ENCODE data around the gene DDRGK1. TPM values are rescaled to one million over a fixed set of nuclear protein-coding genes. Genes with fewer than 3 reads are reported as not detected.
"Not testable (repeated sequence)": the region's sequence is repeated elsewhere in the genome, so short reads cannot be mapped to it uniquely, and the experiment has no call there.

Gene DDRGK1
- total RNA-seq, 2 experiments from 2014 or later: 49.3 to 52.2 TPM

DNA sequence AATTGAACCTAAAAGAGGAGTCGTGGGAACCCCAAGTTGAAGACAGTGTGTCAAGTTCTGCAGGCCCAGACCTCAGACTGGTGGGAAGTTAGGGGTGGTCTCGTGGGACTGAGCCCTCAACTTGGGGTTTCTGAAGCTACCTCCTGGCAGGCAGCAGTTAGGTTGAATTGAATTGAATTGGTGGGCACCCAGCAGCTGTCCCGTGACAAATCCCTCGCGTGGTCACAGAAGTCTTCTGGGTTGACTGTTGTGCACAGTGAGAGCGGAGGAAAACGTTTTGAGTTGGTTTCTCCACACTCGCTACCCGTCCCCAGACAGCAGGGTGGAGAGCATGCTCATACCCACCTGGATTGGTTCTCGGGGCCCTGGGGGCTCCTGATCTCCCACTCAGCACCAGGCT, 21.6 kb upstream of the DDRGK1 start:
- DNase-seq: no peak
- peaks cover 17% of the 10 kb centered on the region for H3K4me1 Mint-ChIP-seq
- H3K27ac Mint-ChIP-seq: no peak overlapping the region
- ChIA-PET CTCF (interaction anchor here (0.5 kb wide), 1 partner anchor 282 kb away, joined by 3 read pairs; no protein-coding TSS in a partner anchor), POLR2A (no interaction called here)
- H3K9me3 Mint-ChIP-seq (ENCODE audit: low read depth): no peaks in the 10 kb centered on the region
- intact Hi-C loops (cut with DNase I, micrococcal nuclease): no loop called here
- peaks cover 16% of the 10 kb centered on the region for H3K36me3 Mint-ChIP-seq (ENCODE audit: low read depth)
- H3K27me3 Mint-ChIP-seq: no peaks in the 10 kb centered on the region
- no peak overlapping the region for H3K4me3 Mint-ChIP-seq
- no peak for ATAC-seq

DNA sequence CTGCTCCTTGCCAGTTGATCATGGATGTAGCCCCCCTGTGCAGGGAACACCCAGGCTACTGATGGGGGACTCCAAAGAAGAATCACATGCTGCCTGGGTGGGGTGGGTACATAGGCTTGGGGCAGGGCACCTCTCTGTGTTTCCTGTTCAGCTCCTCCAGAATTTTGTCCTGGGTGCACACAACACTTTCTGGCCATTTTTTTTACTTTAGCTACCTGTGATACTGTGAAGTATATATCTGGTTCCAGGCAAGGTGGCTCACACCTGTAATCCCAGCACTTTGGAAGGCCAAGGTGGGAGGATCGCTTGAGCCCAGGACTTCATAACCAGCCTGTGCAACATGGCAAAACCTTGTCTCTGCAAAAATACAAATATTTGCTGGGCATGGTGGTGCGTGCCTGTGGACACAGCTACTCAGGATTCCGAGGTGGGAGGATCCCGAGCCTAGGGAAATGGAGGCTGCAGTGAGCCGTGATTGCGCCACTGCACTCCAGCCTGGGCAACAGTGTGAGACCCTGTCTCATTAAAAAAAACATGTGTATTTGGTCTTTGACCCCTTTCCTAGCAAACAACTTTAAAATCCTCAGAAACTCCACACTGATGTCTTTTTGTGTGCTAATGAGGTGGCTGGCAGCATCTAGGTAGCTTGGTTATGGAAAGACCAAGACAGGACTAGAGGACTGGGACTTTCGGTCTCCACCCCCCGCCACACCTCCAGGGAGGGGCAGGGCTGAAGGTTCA, 20.4 kb upstream of the DDRGK1 start:
- Mint-ChIP-seq H3K4me3 (no peak overlapping the region), H3K4me1 (peaks cover 17% of the 10 kb centered on the region), H3K27me3 (no peaks in the 10 kb centered on the region), H3K27ac (no peak overlapping the region), H3K36me3 (ENCODE audit: low read depth) (peaks cover 24% of the 10 kb centered on the region), H3K9me3 (ENCODE audit: low read depth) (no peaks in the 10 kb centered on the region)
- CTCF ChIA-PET: no interaction called here
- no peak for DNase-seq
- ATAC-seq: no peak
- POLR2A ChIA-PET: no interaction called here
- intact Hi-C loops (cut with DNase I, micrococcal nuclease): loop anchor here in 1 of 2 experiments (2.0 kb wide), 1 partner anchor 24 kb away; no protein-coding TSS in a partner anchor

DNA sequence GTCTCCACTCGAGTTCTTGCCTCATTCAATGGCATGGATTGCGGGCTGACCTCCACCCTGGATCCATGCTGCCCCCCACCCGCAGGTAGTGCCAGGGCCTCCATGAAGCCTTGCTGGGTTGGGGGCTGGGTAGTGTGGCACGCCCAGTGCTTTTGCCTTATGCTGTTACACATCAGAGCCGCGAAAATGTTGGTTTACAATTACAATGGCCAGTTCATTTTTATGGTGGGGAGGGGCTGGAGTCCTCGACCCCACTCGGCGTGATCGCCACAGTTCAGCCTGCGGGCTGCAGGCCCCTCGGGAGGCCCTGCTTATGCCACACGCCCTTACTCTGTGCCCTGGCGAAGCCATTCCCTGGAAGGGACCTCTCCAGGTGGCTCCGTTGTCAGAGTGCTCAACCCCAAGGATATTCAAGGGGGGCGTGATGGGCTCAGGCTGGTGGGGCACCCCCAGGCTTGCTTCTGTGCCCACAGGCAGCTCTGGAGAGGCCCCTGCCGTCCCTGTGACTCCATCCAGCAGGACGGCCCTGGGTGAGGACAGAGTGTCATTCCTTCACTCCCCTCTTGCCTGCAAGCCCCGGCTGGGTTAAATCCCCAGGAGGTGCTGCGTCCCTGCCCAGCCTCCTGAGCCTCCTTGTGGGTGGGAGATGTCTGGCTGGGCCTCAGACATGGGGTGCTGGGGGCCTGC, 19.7 kb upstream of the DDRGK1 start:
- H3K36me3 Mint-ChIP-seq (ENCODE audit: low read depth): peaks cover 24% of the 10 kb centered on the region
- POLR2A ChIA-PET: no interaction called here

DNA sequence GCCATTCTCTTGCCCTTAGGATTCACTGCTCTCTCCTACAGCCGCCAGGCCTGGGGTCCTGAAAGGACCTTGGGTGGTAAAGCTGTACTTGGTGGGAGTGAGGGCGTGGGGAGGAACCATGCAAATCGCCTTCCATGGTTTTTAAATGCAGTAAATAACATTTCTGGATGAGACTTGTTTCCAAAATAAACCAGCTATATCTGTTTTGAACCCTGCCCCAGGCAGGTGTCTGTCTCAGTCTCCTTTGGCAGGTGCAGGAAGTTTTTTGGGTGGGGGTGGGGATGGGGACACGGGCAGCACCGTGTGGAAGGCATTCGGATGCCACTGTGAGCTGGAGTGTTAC, 19.1 kb upstream of the DDRGK1 start:
- DNase-seq: no peak
- H3K4me3 Mint-ChIP-seq: no peak overlapping the region
- H3K4me1 Mint-ChIP-seq: peaks cover 17% of the 10 kb centered on the region

More for the DNA sequence above, 19.7 kb upstream of the DDRGK1 start:
- peaks cover 17% of the 10 kb centered on the region for H3K4me1 Mint-ChIP-seq
- intact Hi-C loops (cut with DNase I, micrococcal nuclease): loop anchor here in 1 of 2 experiments (2.0 kb wide), 1 partner anchor 25 kb away; no protein-coding TSS in a partner anchor
- ATAC-seq: no peak
- CTCF ChIA-PET: interaction anchor here (0.7 to 7.8 kb wide), 3 partner anchors 39 to 483 kb away, joined by 3 to 76 read pairs (median 3); no protein-coding TSS in a partner anchor
- no peak overlapping the region for H3K27ac Mint-ChIP-seq
- H3K27me3 Mint-ChIP-seq: no peaks in the 10 kb centered on the region
- H3K4me3 Mint-ChIP-seq: no peak overlapping the region
- no peaks in the 10 kb centered on the region for H3K9me3 Mint-ChIP-seq (ENCODE audit: low read depth)
- DNase-seq: no peak

DNA sequence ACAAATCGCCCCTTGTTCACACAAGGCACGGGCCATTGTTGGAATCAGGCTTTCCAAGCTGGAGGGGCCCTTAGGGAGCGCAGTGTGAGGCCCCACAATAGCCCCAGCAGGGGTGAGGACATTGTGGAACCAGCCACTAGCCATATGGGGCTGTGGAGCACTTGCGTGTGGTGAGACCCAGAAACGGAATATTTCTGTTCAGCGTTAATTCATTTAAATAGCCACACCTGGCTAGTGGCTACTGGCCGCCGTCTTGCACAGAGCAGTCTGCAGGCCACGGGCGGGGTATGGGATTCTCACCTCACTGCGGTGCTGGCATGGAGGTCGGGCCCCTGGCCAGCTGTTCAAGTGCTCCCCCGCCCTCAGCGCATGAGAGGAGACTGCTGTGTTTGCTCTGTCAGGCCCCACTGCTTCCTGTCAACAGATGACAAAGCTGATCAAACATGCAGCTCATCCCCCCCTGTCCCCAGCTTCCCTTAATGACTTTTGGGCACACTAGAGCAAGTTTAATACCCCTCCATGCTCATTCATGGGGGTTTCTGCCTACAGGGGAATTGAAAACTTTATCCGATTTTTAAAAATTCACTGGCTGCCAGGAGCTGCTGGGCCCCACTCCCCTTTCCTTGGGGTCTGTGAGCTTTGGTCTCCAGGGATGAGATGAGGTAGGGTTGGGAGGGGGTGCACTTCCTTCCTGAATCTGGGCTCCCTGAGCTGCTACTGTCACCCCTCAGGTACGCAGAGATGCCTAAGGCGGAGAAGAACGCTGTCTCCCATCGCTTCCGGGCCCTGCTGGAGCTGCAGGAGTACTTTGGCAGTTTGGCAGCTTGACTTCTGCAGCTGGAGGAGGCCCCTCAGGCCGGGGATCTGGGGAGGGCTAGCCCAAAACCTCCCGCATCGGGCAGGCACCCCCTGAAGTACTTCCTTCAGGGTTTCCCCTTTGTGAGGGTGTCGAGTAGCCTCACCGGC, 18.4 kb upstream of the DDRGK1 start:
- Mint-ChIP-seq H3K4me3 (no peak overlapping the region), H3K4me1 (peaks cover 17% of the 10 kb centered on the region), H3K27ac (peak overlapping the region; percentile 31), H3K36me3 (ENCODE audit: low read depth) (peaks cover 24% of the 10 kb centered on the region), H3K9me3 (ENCODE audit: low read depth) (no peaks in the 10 kb centered on the region), H3K27me3 (no peaks in the 10 kb centered on the region)
- ChIA-PET POLR2A (interaction anchor here (0.7 kb wide), 1 partner anchor 87 kb away, joined by 3 read pairs; no protein-coding TSS in a partner anchor), CTCF (interaction anchor here (0.9 to 7.8 kb wide), 4 partner anchors 14 to 92 kb away, joined by 3 to 76 read pairs (median 4); no protein-coding TSS in a partner anchor)
- peak; percentile 69 for DNase-seq
- peak; percentile 77 for ATAC-seq
- intact Hi-C loops (cut with DNase I, micrococcal nuclease): no loop called here

More for the DNA sequence above, 19.1 kb upstream of the DDRGK1 start:
- ATAC-seq: no peak
- ChIA-PET POLR2A (no interaction called here), CTCF (interaction anchor here (0.7 to 7.8 kb wide), 4 partner anchors 13 to 484 kb away, joined by 3 to 76 read pairs (median 3); no protein-coding TSS in a partner anchor)
- Mint-ChIP-seq H3K27me3 (no peaks in the 10 kb centered on the region), H3K36me3 (ENCODE audit: low read depth) (peaks cover 24% of the 10 kb centered on the region), H3K27ac (no peak overlapping the region), H3K9me3 (ENCODE audit: low read depth) (no peaks in the 10 kb centered on the region)
- intact Hi-C loops (cut with DNase I, micrococcal nuclease): no loop called here

DNA sequence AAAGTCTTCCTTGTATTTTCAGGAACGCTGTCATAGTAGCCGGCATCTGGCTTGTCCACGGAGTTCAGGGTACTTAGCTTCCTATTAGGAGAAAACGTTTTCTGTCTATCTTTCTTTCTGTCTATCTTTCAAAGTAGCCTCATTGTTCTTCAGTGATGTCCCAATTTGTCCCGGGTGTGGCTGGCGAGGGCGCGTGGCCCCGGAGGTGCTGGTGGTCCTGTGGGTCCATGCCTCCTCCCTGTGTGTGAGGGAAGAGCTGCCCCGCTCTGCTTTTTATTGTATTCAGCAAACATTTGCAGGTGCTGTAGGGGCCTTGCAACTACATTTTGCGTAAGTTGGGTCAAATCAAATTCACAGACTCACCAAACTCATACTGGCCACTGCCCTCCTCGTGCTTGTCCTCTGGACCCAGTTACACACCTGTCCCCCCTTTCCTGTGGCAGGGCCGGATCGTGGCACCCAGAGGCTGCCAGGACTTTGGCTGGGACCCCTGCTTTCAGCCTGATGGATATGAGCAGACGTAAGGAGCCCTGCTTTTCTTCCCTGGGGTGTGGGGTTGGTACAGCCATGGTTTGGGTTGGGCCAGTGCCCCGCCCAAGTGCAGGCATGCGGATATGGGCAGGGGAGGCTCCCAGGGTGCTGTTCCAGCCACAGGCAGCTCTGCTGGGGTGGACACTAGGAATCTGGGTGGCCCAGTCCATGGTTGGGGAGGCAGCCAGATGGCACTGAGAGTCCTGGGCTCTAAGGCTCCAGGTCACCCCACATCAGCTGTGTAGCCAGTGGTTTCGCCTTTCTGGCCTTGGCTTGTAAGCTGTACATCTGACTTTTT, 17.1 kb upstream of the DDRGK1 start:
- ChIA-PET CTCF (interaction anchor here (0.6 to 7.8 kb wide), 3 partner anchors 94 to 792 kb away, joined by 3 to 76 read pairs (median 3); no protein-coding TSS in a partner anchor), POLR2A (no interaction called here)
- Mint-ChIP-seq H3K27me3 (no peaks in the 10 kb centered on the region), H3K4me1 (peaks cover 17% of the 10 kb centered on the region), H3K9me3 (ENCODE audit: low read depth) (no peaks in the 10 kb centered on the region), H3K4me3 (no peak overlapping the region), H3K36me3 (ENCODE audit: low read depth) (peaks cover 26% of the 10 kb centered on the region), H3K27ac (no peak overlapping the region)
- no peak for DNase-seq
- ATAC-seq: no peak
- intact Hi-C loops (cut with DNase I, micrococcal nuclease): no loop called here

DNA sequence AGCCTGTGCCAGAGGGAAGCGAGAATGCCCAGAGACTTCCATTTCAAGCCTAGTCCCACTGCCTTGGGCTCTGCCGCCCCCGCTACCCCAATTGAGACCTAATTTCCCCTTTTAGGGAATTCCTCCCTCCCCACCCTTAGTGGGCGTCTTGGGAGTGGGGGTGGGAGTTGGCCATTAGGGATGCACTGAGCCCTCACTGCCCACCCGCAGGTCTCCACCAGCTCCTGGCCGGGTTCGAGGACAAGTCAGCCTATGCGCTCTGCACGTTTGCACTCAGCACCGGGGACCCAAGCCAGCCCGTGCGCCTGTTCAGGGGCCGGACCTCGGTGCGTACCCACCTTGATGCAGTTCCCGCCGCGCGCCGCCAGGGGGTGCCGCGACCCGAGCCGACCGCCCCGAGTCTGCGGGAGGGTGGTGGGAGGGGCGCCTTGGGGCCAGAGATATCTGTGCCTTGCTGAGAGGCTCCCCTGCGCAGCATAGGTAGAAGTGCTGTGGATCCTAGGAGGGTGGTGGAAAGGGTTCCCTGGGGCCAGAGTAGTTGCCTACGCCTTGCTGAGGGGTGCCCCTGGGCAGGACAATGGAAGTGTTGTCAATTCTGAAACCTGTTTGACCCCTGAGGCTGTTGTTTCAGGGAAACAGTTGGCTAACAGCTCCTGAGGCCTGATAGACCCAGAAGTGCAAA, 14.0 kb upstream of the DDRGK1 start:
- intact Hi-C loops (cut with DNase I, micrococcal nuclease): loop anchor here (1.0 to 5.0 kb wide), 4 partner anchors 58 to 98 kb away; no protein-coding TSS in a partner anchor
- peak; percentile 86 for DNase-seq
- ATAC-seq: peak; percentile 86
- Mint-ChIP-seq H3K36me3 (ENCODE audit: low read depth) (peaks cover 33% of the 10 kb centered on the region), H3K27me3 (no peaks in the 10 kb centered on the region), H3K9me3 (ENCODE audit: low read depth) (no peaks in the 10 kb centered on the region), H3K27ac (no peak overlapping the region), H3K4me1 (peaks cover 14% of the 10 kb centered on the region), H3K4me3 (no peak overlapping the region)
- CTCF ChIA-PET: interaction anchor here (0.6 to 7.8 kb wide), 21 partner anchors 8 to 793 kb away, joined by 3 to 76 read pairs (median 3); partner anchors contain the start of gene SLC4A11
- POLR2A ChIA-PET: no interaction called here

DNA sequence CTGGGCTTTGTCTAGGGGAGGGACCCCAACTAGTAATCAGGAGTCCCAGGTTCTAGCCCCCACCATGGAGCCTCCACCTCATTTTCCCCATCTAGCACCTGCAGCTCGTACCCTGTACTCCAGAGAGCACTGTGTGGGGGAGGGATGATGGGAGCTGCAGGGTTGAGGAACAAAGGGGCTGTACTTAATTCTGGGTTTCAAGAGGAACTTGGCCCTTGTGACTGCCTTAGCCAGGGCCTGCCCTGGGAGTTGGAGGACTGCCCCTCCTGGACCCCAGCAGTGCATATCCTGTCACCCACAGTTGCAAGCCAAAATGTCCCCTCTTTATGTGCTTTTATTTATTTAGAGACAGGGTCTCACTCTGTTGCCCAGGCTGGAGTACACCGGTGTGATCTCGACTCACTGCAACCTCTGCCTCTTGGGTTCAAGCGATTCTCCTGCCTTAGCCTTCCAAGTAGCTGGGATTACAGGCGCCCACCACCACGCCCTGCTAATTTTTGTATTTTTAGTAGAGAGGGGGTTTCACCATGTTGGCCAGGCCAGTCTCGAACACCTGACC, 11.0 kb upstream of the DDRGK1 start:
- CTCF ChIA-PET; H3K27ac Mint-ChIP-seq; H3K4me3 Mint-ChIP-seq; H3K9me3 Mint-ChIP-seq (ENCODE audit: low read depth); DNase-seq; H3K4me1 Mint-ChIP-seq; ATAC-seq; H3K27me3 Mint-ChIP-seq: not testable (repeated sequence)
- H3K36me3 Mint-ChIP-seq (ENCODE audit: low read depth): peaks cover 19% of the 10 kb centered on the region
- intact Hi-C loops (cut with DNase I, micrococcal nuclease): loop anchor here in 1 of 2 experiments (5.0 kb wide), 1 partner anchor 62 kb away; no protein-coding TSS in a partner anchor
- POLR2A ChIA-PET: interaction anchor here (0.6 kb wide), 1 partner anchor 56 kb away, joined by 3 read pairs; no protein-coding TSS in a partner anchor

DNA sequence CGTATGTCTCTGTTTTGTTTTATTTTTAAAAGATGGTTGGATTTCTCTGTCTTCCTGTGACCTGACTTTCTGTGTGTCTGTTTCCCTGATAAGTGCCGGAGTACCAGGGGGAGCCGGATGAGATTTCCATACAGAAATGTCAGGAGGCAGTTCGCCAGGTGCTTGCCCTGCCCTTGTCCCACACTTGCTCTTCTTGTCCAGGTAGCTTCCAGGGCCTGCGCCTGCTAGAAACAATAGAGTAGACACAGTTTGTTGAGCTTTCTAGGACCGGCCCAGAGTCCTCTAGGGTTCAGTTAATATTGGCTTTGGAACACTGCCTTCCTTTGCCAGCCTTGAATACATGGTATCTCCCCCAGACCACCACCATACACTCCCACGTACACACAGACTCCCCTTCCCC, 8.7 kb upstream of the DDRGK1 start:
- Mint-ChIP-seq H3K36me3 (ENCODE audit: low read depth) (peaks cover 17% of the 10 kb centered on the region), H3K9me3 (ENCODE audit: low read depth) (no peaks in the 10 kb centered on the region), H3K27ac (no peak overlapping the region), H3K27me3 (no peaks in the 10 kb centered on the region), H3K4me3 (no peak overlapping the region), H3K4me1 (peaks cover 10% of the 10 kb centered on the region)
- POLR2A ChIA-PET: no interaction called here
- CTCF ChIA-PET: no interaction called here
- DNase-seq (no peak), ATAC-seq (no peak)
- intact Hi-C loops (cut with DNase I, micrococcal nuclease): no loop called here

DNA sequence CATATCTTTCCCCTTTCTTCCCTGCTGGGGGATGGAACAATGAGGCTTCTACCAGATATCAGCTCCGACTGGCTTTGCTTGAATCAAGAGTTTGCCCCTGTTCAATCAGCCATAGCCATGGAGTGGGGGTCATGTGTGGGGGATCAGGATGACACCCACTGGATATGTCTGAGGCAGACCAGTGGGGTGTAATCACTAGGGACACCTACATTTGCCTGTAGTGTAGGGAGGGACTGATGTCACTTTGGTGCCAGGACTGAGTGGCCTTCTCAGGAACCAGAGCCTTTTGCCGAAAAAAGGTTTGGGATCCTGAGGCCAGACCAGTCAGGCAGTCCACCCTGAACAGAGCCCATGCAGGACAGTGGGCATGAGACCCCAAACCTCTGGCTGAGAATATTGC, 5.9 kb upstream of the DDRGK1 start:
- peaks cover 10% of the 10 kb centered on the region for H3K4me1 Mint-ChIP-seq
- POLR2A ChIA-PET: no interaction called here
- CTCF ChIA-PET: interaction anchor here (1.2 to 1.3 kb wide), 2 partner anchors 9 to 39 kb away, joined by 3 to 4 read pairs; no protein-coding TSS in a partner anchor
- H3K27ac Mint-ChIP-seq: peak overlapping the region; percentile 92
- DNase-seq (no peak), ATAC-seq (no peak)
- H3K36me3 Mint-ChIP-seq (ENCODE audit: low read depth): peaks cover 15% of the 10 kb centered on the region
- H3K4me3 Mint-ChIP-seq: peak overlapping the region; percentile 90
- intact Hi-C loops (cut with DNase I, micrococcal nuclease): no loop called here
- no peaks in the 10 kb centered on the region for H3K27me3 Mint-ChIP-seq
- no peaks in the 10 kb centered on the region for H3K9me3 Mint-ChIP-seq (ENCODE audit: low read depth)
